Activated T-helper 1 cell treated with anti-CD3 and anti-CD28 coated beads, Interleukin-2, amount 50 U/mL, for 16 hours (primary cell): ENCODE measurements around the gene CCDC66.

ENCODE experiments used
- DNase-seq, 2 donors: peaks; one replicate each; pipeline ENCODE4 v3.0.0-alpha.2; 2020; ENCODE audit warnings: low read depth in 1 of 2, low spot score in 1 of 2

The CCDC66 gene

DNA sequence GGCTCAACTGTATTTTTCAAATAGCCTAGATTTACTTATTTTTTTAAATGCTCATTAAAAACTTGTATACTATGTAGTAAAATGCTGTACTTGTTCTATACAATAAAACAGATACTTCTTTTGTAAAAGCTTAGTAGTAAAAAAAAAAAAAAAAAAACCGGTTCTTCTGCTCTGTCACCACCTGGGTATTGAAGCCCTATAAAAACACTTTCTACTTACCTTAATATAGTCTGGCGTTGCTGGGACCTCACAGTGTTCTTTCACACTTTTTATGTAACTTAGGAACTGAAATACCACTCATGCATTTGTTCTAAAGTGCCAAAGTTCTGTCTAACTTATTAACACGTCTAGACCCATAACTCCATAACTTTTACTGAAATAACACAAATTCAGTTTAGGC, 64.7 kb downstream of the CCDC66 start:
- DNase-seq = no peak

DNA sequence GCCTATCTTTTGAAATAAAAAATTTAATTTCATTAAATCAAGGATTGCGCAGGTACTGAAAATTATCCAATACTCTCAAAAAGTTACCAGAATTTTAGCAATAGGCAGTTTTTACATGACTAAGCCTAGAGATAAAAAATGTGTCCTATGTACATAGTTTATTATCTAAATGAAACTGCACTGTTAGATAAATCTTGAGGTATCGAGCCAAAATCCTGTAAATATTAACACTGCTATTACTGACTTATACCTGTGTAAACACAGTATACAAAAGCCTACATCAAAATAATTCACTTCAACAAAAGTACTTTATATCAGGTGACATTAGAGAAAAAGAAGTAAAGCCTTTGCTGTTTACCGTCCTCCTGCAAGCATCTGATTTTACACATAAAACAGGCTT, 65.4 kb downstream of the CCDC66 start:
- DNase-seq = no peak

DNA sequence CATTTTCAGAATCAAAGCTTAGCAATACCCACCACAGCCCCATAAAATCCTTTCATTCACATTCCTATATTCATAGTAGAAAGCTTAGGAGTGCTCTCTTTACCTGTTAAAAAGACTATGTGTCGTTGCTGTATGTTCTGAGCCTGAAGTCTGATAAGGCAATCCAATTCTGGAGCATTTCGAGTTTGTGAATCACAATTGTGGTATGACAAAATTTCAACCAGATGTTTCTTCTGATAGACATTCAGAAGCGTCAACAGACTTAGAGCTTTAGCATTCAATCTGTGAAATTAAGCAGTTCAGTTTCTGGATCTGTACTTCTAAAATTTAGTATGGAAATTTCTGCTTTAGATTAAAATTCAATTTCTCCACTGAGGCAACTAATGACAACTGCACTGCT, 67.8 kb downstream of the CCDC66 start:
- DNase-seq = no peak

DNA sequence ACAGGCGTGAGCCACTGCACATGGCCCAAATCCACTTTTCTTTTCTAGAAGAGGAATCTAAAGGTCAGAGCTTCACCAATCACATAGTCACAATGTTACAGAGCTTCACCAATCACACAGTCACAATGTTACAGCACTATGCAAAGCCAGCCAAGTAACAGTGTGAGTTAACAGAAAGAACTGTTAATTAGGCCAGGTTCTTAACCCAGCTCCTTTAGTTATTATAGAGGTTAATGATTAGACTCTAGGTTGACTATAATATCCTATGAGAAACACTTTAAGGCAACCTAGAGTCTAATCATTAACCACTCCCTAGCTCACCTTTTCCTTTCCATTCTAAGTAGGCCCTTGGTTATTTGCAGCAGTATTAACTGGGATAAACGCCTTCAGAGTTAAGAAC, 72.1 kb downstream of the CCDC66 start:
- DNase-seq = no peak

DNA sequence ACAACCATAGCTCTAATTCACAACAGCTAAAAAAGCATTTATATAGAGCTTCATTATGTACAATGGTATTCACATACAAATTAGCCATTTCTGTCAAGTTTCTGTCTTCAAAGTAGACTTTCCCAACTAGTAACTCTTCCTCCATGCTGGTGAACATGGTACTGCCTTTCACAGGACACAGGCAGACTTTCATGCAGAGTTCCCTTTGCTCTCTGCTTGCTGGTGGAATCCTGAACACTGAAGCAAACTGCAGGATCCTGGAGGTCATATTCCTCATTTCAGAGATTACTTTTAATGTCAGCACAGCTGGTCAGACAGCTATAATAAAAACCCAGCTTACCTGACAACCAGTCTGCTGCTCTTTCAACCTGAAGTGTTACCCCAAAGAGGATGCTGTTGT, 72.5 kb downstream of the CCDC66 start:
- no peak for DNase-seq

DNA sequence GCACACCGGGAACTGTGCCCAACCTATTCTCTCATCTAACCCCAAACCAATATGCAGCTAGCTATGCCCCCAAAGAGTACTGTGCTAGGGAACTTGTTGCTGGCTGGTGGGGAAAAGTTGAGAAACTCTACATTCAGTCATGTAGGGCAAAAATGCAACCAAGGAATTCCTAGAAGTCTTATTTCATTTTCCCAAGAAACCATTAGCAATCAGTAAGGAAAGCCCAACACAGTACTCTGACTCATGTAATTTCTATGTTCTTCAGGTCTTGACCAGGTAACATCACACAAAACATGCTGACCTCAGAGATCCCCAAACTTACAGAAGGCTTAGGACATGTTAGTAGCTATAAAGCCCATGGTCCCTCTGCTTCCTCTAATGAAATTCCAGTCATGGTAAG, 74.0 kb downstream of the CCDC66 start:
- DNase-seq = no peak

DNA sequence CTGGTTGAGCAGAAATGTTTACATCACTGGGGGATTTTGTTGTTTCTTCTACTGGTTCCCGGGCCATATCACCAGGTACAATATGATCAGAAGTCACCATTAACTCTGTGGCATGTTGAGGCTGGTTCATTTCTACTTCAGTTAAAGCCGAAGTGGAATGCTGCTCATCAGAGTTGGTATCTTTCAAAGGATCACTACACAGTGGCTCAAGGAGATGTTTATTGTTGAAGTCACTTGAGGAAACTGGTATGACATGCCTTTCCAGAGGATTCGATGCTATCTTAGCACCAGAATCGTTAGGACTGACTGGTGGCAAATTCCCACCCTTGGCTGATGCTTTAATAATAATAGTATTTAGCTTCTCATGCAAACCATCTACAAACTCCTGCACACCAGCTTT, 76.2 kb downstream of the CCDC66 start:
- DNase-seq = no peak

DNA sequence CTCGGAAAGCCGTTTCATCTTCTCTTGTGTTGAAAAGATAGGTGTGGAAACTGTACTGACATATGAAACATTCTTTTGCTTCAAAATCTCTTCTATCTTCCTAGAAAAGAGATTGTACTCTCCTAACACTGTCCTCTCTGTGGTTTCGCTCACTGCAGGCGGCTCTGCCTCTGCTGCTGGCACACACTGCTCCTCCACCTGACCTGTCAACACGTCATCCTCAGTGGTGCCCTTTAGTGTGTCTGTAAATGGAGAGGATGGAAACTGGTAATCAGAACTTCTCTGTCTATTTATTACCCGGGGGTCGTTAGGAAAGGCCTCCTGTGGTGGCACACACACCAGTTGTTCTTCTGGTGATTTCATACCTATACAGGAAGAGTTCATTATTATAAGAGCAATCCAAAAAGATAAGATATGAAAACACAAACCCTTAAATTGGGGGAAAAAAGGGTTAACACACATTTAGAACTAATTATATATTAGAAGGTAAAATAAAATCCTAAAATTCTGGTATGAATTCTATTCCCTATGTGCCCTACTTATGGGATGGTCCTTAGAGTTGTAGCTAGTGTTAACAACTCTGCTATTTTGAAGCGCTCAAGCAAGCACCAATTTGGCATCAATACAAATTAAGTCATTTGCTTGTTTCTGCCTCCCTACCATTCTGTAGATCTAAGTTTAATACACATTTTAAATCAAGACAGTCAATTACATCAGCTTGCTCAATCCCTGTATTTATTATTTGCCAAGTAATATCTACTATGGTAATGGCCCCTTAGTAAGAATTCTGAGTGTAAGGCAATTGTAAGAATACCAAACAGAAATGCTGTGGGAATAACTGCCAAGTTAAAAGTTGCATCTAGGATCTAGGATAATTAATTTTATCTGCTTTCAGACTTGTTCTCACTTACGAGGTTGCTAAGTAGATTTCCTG, 76.9 kb downstream of the CCDC66 start:
- DNase-seq = no peak

DNA sequence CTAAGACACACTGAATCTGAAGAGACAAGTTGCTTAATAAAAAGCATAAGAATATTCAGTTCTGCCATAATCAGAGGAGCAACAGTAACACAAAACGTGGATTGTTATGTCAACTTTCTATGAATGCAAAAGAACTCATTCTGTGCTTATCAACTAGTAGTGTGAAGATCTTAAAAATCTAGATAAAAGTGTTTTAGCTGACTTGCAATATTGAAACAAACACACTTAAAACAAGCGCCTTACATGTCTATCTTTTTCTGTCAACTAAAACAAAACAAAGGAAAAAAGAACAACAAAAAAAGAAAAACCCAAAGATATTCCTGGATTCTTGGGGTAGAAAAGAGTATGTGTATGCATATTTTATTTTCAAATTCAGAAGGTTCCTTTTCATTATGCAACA, 88.4 kb downstream of the CCDC66 start:
- no peak for DNase-seq

DNA sequence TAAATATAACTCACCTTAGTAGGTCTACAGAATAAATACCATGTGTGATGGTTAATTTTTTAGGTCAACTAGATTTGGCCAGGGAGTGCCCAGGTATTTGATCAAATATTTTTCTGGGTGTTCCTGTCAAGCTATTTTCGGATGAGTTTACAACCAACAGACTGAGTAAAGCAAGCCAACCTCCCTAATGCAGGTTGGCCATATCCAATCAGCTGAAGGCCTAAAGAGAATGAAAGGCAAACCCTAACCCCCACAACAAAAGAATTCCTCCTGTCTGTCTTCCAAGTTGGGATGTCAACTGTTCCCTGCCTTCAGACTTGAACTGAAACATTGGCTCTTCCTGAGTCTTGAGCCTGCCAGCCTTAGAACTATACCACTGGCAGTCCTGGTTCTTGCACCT, 97.5 kb downstream of the CCDC66 start:
- DNase-seq = no peak

DNA sequence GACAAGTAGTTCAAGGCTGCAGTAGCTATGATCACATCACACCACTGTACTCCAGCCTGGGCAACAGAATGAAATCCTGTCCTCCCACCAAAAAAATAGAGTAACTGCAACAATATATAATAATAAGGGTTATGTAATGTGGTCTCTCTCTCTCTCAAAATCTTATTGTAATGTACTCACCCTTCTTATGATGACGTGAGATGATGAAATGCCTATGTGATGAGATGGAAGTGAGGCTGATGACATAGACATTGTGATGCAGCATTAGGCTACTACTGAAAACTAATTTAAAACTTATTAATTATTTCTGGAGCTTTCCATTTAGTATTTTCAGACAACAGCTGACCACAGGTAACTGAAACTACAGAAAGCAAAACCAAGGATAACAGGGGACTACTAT, 98.7 kb downstream of the CCDC66 start:
- no peak for DNase-seq

DNA sequence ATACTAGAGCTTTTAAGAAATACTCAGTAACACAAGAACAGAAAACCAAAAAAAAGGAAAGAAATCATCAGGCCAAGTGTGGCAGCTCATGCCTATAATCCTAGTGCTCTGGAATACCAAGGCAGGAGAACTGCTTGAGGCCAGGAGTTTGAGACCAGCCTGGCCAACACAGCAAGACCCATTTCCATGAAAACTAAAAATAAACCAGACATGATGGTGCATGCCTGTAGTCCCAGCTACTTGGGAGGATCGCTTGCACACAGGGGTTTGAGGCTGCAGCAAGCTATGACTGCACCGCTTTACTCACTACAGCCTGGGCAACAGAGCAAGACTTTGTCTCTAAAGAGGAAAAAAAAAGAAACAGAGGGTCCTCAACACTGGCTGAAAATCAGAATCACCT, 107.8 kb downstream of the CCDC66 start:
- DNase-seq = no peak

DNA sequence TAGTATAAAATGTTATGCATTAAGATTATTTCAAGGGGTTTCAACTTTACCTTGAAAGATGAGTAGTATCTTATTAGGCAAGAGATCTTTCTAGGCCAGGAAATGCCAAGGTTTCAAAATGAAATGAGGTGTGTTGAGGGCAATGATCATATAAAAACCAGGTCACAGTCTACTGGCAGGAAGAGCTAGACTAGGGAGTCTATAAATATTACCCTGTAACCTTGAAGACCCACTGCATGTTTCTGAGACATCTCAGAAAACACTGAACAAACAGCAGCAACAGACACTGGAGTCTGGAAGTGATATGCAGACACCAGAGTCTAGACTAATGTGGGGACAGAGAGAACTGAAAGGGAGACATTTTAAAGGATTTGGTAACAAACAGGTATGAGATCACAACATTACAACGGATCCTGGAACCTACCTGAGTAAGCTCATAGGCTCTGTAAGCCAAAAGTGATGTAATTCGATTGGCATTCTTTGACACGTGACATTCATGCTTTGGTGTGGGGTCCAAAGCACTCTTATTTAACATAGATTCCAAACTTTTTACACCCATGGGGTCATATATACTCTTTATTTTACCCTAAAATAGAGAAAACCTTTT, 111.1 kb downstream of the CCDC66 start:
- DNase-seq = no peak
